B cell (primary cell): Measurements from ENCODE around the gene CABP2. TPM values are rescaled to one million over a fixed set of nuclear protein-coding genes. Genes with fewer than 3 reads are reported as not detected.

ENCODE experiments used
- ATAC-seq: fragments of 200-7000 bp; cut with Tn5 transposase; one replicate; pipeline ENCODE4 v1.10.0; 2021; ENCODE audit warnings: low read depth, mild to moderate bottlenecking, moderate number of reproducible peaks, moderate library complexity
- CTCF ChIA-PET: fragments of 350-600 bp; sonication (Branson Sonifier 250); formaldehyde crosslinking; loops from one replicate; lab custom pipeline; 2021; ENCODE audit warnings: antibody characterized with exemption, inconsistent platforms; lab: Charles Lee
- POLR2A ChIA-PET: fragments of 350-600 bp; sonication (Branson Sonifier 250); formaldehyde crosslinking; loops from one replicate; lab custom pipeline; 2021; ENCODE audit warnings: antibody characterized with exemption; lab: Charles Lee
- DNase-seq: peaks from one replicate; pipeline ENCODE4 v3.0.0; 2013
- H2AFZ ChIP-seq: 2 replicates; pipeline ENCODE4 v1.6.1; 2012; ENCODE audit warnings: mild to moderate bottlenecking, low read depth, low read length; ENCODE audit not compliant: insufficient read depth, poor library complexity, severe bottlenecking
- H3K27ac ChIP-seq, 2 donors: 1 replicate in 1 of 2; 2 replicates in 1 of 2; pipeline ENCODE4 v1.5.1; 2012 to 2013; ENCODE audit warnings: low read length in 2 of 2, mild to moderate bottlenecking in 2 of 2, moderate library complexity in 1 of 2
- H3K27me3 ChIP-seq, 4 experiments: fragments of 200-600 bp in 1 of 4; sonication (generic) in 1 of 4; replicated peaks in 1 of 4; 1 replicate in 2 of 4; 2 replicates in 2 of 4; pipeline versions ENCODE4 v1.6.1 to v1.7.0; 2013 to 2016; ENCODE audit warnings: low read length in 3 of 4, mild to moderate bottlenecking in 2 of 4, mixed read lengths in 1 of 4, moderate library complexity in 1 of 4; ENCODE audit not compliant: insufficient read depth in 4 of 4, control insufficient read depth in 3 of 4; ENCODE audit errors: control extremely low read depth in 1 of 4
- H3K36me3 ChIP-seq, 2 experiments: replicated peaks in 1 of 2; 1 replicate in 1 of 2; 2 replicates in 1 of 2; pipeline versions ENCODE4 v1.6.1 to v1.7.1; 2013; ENCODE audit warnings: low read length in 1 of 2; ENCODE audit not compliant: insufficient read depth in 2 of 2, control insufficient read depth in 1 of 2; ENCODE audit errors: control extremely low read depth in 1 of 2, extremely low read depth in 1 of 2
- H3K4me1 ChIP-seq, 2 donors: fragments of 200-600 bp in 1 of 2; sonication (generic) in 1 of 2; 1 replicate in 1 of 2; 2 replicates in 1 of 2; pipeline versions ENCODE4 v1.5.1 to v1.6.1; 2013 to 2017; ENCODE audit warnings: low read length in 2 of 2; ENCODE audit not compliant: control insufficient read depth in 2 of 2, insufficient read depth in 2 of 2
- H3K4me2 ChIP-seq: replicated peaks from 2 replicates; pipeline ENCODE3; 2012; ENCODE audit warnings: mild to moderate bottlenecking, low read depth, low read length; ENCODE audit not compliant: poor library complexity, severe bottlenecking
- H3K4me3 ChIP-seq, 5 experiments: fragments of 200-600 bp in 1 of 5; sonication (generic) in 1 of 5; 1 replicate in 3 of 5; 2 replicates in 2 of 5; pipeline versions ENCODE4 v1.5.1 to v1.7.0; 2011 to 2016; ENCODE audit warnings: low read length in 4 of 5, mild to moderate bottlenecking in 4 of 5, low read depth in 2 of 5, control low read depth in 1 of 5, moderate library complexity in 1 of 5; ENCODE audit not compliant: insufficient read depth in 1 of 5; ENCODE audit errors: control extremely low read depth in 1 of 5, extremely low read depth in 1 of 5
- H3K79me2 ChIP-seq: fragments of 200-600 bp; sonication (generic); one replicate; pipeline ENCODE4 v1.6.0; 2016; ENCODE audit warnings: low read length; ENCODE audit not compliant: control insufficient read depth, insufficient read depth
- H3K9ac ChIP-seq: fragments of 200-600 bp; sonication (generic); 2 replicates; pipeline ENCODE4 v1.6.1; 2017; ENCODE audit warnings: mild to moderate bottlenecking, low read length, moderate library complexity
- H3K9me3 ChIP-seq, 3 donors: one replicate each; pipeline versions ENCODE4 v1.6.1 to v1.7.1; 2013; ENCODE audit warnings: low read length in 2 of 3; ENCODE audit not compliant: control insufficient read depth in 2 of 3, insufficient read depth in 1 of 3; ENCODE audit errors: control extremely low read depth in 1 of 3
- H4K20me1 ChIP-seq: 2 replicates; pipeline ENCODE4 v1.6.0; 2012; ENCODE audit warnings: mild to moderate bottlenecking, low read length; ENCODE audit not compliant: insufficient read depth, control insufficient read depth, poor library complexity, severe bottlenecking
- H3K27ac Mint-ChIP-seq: one replicate; pipeline ENCODE4 v1.8.0; 2021; ENCODE audit warnings: mixed read lengths
- H3K27me3 Mint-ChIP-seq: one replicate; pipeline ENCODE4 v1.8.0; 2021; ENCODE audit warnings: mixed read lengths
- H3K4me1 Mint-ChIP-seq: one replicate; pipeline ENCODE4 v1.8.0; 2021; ENCODE audit warnings: mixed read lengths
- H3K4me3 Mint-ChIP-seq: one replicate; pipeline ENCODE4 v1.8.0; 2021; ENCODE audit warnings: mixed read lengths
- H3K9me3 Mint-ChIP-seq: one replicate; pipeline ENCODE4 v1.8.0; 2022; ENCODE audit warnings: mixed read lengths; ENCODE audit not compliant: insufficient read depth
- EZH2 ChIP-seq: IDR thresholded peaks from 2 replicates; pipeline ENCODE4 v1.6.1; 2012; ENCODE audit warnings: borderline replicate concordance, low read depth, mild to moderate bottlenecking, moderate library complexity, low read length; ENCODE audit not compliant: insufficient read depth, poor library complexity, severe bottlenecking
- WGBS: methylation state at CpG from one replicate; pipeline ENCODE4 v1.1.5; 2013; ENCODE audit warnings: missing lambda C conversion rate; ENCODE audit not compliant: insufficient coverage; 5-methylcytosine and 5-hydroxymethylcytosine counted together
- intact Hi-C: fragments of 100-400 bp; cut with micrococcal nuclease; formaldehyde crosslinking; loops from one replicate; pipeline ENCODE4 v1.10.0; 2022
- polyA plus RNA-seq: library from polyadenylated mRNA; depleted of rRNA; stranded (reverse); fragments of >200 nt; gene quantifications from 2 replicates; pipeline ENCODE4 v1.2.3, GENCODE V29; 2012
- total RNA-seq, 2 donors: library from RNA; stranded (reverse); fragments of 120-200 nt in 1 of 2; gene quantifications; 1 replicate in 1 of 2; 2 replicates in 1 of 2; pipeline versions ENCODE4 v1.2.3 to v1.2.4, GENCODE V29; 2013 to 2022
- TF ChIP-seq, protein P1 (sequence below): fragments of 200-600 bp; IDR thresholded peaks from one replicate; pipeline ENCODE4 v1.8.0; 2022; ENCODE audit warnings: antibody characterized with exemption, mild to moderate bottlenecking

The CABP2 gene
- total and polyA plus RNA-seq, 2 donors (not counting 1 experiment from before 2014, with no cell fraction given), result not detected

- intact Hi-C loops, result no loop called here
- Histone ChIP-seq H3K36me3 (peaks cover 0 to 79% of the 10 kb centered on the region in 2 experiments), H3K4me2 (no peak overlapping the region), H4K20me1 (peaks cover 77% of the 10 kb centered on the region), H2AFZ (no peak overlapping the region), H3K27ac (no peak overlapping the region), H3K9ac (no peak overlapping the region), H3K79me2 (peaks cover 51% of the 10 kb centered on the region), H3K9me3 (no peaks in the 10 kb centered on the region), H3K27me3 (no peaks in the 10 kb centered on the region), H3K4me1 (peaks cover 19 to 32% of the 10 kb centered on the region in 2 donors), H3K4me3 (no peak overlapping the region)
- ATAC-seq, result no peak
- no peaks in the 10 kb centered on the region for H3K9me3 Mint-ChIP-seq
- WGBS, result 92% methylated on average over 23 of the region's 23 CpGs
- POLR2A ChIA-PET, result interaction anchor here (1.1 to 1.2 kb wide), 5 partner anchors 7 to 101 kb away, joined by 3 to 5 read pairs (median 3); partner anchors contain the start of genes AIP, PPP1CA, RAD9A and TMEM134
- DNase-seq, result no peak
- no peaks in the 10 kb centered on the region for H3K27me3 Mint-ChIP-seq
- peak overlapping the region; percentile 67 for H3K27ac Mint-ChIP-seq
- no peak overlapping the region for H3K4me3 Mint-ChIP-seq
- H3K4me1 Mint-ChIP-seq, result peaks cover 30% of the 10 kb centered on the region
- CTCF ChIA-PET, result interaction anchor here (1.0 to 1.2 kb wide), 2 partner anchors 71 to 89 kb away, joined by 3 read pairs; no protein-coding TSS in a partner anchor
- TF ChIP-seq EZH2, result no peak
- TF ChIP-seq, protein P1, sequence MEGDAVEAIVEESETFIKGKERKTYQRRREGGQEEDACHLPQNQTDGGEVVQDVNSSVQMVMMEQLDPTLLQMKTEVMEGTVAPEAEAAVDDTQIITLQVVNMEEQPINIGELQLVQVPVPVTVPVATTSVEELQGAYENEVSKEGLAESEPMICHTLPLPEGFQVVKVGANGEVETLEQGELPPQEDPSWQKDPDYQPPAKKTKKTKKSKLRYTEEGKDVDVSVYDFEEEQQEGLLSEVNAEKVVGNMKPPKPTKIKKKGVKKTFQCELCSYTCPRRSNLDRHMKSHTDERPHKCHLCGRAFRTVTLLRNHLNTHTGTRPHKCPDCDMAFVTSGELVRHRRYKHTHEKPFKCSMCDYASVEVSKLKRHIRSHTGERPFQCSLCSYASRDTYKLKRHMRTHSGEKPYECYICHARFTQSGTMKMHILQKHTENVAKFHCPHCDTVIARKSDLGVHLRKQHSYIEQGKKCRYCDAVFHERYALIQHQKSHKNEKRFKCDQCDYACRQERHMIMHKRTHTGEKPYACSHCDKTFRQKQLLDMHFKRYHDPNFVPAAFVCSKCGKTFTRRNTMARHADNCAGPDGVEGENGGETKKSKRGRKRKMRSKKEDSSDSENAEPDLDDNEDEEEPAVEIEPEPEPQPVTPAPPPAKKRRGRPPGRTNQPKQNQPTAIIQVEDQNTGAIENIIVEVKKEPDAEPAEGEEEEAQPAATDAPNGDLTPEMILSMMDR, result no peak
Observed at GRCh38 chr11:67489885-67490726, 33.1 kb downstream of the CABP2 start.
